Measurements from ENCODE around the gene ATPAF2. TPM values are rescaled to one million over a fixed set of nuclear protein-coding genes. Genes with fewer than 3 reads are reported as not detected.

Gene ATPAF2
- total and polyA plus RNA-seq, 9 donors = 5.5 to 34.5 (median 15.5) TPM

DNA sequence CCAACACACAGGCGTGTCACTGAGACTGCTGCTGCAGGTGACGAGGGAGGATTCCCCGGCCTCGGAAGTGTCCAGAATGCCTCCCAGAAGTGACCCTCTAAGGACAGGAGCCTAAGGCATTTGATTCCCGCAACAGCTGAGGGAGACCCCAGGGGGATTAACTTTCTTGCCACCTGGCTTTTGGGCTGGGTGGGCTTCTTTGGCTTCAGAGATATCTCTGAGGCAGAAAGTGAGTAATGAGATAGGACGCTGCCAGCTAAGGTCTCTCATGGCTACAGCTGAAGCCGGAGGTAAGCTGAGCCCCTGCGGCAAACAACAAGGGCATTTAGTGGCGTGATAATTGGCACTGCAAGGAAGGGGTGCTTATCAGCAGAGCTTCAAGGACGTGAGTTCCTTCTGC, 49.4 kb downstream of the ATPAF2 start:
- intact Hi-C loops (cut with DNase I) = no loop called here
- DNase-seq = no peak
- TF ChIP-seq, protein P1, sequence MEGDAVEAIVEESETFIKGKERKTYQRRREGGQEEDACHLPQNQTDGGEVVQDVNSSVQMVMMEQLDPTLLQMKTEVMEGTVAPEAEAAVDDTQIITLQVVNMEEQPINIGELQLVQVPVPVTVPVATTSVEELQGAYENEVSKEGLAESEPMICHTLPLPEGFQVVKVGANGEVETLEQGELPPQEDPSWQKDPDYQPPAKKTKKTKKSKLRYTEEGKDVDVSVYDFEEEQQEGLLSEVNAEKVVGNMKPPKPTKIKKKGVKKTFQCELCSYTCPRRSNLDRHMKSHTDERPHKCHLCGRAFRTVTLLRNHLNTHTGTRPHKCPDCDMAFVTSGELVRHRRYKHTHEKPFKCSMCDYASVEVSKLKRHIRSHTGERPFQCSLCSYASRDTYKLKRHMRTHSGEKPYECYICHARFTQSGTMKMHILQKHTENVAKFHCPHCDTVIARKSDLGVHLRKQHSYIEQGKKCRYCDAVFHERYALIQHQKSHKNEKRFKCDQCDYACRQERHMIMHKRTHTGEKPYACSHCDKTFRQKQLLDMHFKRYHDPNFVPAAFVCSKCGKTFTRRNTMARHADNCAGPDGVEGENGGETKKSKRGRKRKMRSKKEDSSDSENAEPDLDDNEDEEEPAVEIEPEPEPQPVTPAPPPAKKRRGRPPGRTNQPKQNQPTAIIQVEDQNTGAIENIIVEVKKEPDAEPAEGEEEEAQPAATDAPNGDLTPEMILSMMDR (IDR thresholded peaks at IDR 0.05) = no peak
- TF ChIP-seq POLR2A (IDR thresholded peaks at IDR 0.05) (no peak), EP300 (IDR thresholded peaks at IDR 0.05) (no peak)

DNA sequence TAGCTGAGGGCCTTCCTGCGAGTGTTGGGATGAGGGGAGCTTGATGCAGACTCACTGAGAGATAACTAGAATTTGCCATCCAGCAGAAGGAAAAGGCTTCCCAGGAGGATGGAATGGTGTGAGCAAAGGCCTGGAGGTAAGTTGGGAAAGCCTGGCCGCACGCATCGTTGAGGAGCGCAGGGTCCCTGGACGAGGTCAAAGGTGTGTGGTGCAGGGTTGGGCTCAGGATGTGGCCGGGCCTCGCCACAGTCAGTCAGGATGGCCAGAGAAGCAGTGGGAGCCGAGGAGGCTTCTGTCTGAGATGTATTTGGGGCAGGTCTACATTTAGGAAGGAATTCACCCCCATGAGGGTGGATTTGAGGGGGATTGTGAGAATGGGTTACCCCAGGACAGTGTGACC, 49.9 kb downstream of the ATPAF2 start:
- Histone ChIP-seq H3K27me3 (no peaks in the 10 kb centered on the region), H3K9me3 (no peaks in the 10 kb centered on the region), H3K27ac (no peak overlapping the region), H3K36me3 (no peaks in the 10 kb centered on the region), H3K4me1 (ENCODE audit: insufficient read depth) (no peaks in the 10 kb centered on the region), H3K4me3 (no peak overlapping the region)
- no peak for DNase-seq
- intact Hi-C loops (cut with DNase I) = no loop called here
- TF ChIP-seq POLR2A (IDR thresholded peaks at IDR 0.05) (no peak), EP300 (IDR thresholded peaks at IDR 0.05) (no peak)
- TF ChIP-seq, protein P1 (IDR thresholded peaks at IDR 0.05) = no peak
- WGBS, 3 donors = 92 to 95% (median 92%) methylated on average over 9 of the region's 9 CpGs

More for the DNA sequence above, 49.4 kb downstream of the ATPAF2 start:
- Histone ChIP-seq H3K9me3 (no peaks in the 10 kb centered on the region), H3K27me3 (no peaks in the 10 kb centered on the region), H3K27ac (no peak overlapping the region), H3K4me3 (no peak overlapping the region), H3K36me3 (no peaks in the 10 kb centered on the region), H3K4me1 (ENCODE audit: insufficient read depth) (peaks cover 3% of the 10 kb centered on the region)
- WGBS, 3 donors = 77 to 83% (median 78%) methylated on average over 10 of the region's 10 CpGs

DNA sequence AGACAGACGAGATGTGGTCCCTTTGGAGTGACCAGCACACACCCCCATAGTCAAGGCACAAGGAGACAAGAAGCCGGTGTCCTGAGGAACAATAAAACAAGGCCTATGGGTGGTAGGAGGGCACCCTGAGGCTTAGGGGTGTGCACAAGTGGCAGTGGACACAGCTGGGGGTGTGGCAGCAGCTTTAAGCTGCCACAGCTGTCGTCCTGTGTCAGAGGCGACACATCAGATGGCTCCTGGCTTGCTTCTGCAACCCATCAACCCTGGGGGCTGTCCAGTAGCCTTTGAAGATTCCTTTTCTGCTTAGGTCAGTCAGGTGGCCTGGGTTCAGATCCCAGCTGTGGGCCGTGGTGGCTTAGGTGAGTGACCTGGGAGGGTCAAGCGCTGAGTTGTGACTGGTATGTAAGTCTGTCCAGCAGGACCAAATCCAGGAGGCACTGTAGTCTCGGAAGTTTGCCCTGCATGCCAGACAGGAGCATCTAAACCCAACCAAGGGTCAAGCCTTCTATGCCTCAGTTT, 50.5 kb downstream of the ATPAF2 start:
- Histone ChIP-seq H3K4me1 (ENCODE audit: insufficient read depth) (no peaks in the 10 kb centered on the region), H3K27me3 (no peaks in the 10 kb centered on the region), H3K9me3 (no peaks in the 10 kb centered on the region), H3K27ac (no peak overlapping the region), H3K36me3 (no peaks in the 10 kb centered on the region), H3K4me3 (no peak overlapping the region)
- TF ChIP-seq, protein P1 (IDR thresholded peaks at IDR 0.05) = no peak
- TF ChIP-seq EP300 (IDR thresholded peaks at IDR 0.05) = no peak
- TF ChIP-seq POLR2A (IDR thresholded peaks at IDR 0.05) = no peak
- 88 to 91% (median 89%) methylated on average over 7 of the region's 7 CpGs for WGBS, 3 donors
- intact Hi-C loops (cut with DNase I) = no loop called here
- no peak for DNase-seq

DNA sequence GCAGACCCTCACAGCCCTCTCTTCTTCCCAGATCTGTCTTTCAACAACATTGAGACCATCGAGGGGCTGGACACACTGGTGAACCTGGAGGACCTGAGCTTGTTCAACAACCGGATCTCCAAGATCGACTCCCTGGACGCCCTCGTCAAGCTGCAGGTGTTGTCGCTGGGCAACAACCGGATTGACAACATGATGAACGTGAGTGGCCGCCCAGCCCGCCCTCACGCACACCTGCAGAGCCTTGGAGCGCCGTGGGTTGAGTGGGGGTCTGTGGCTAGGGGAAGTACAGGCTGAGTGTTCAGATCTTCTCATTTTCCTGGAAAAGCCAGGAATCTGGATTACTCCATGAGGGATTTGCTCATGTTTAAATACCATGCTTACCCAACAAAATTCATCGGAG, 51.1 kb downstream of the ATPAF2 start:
- intact Hi-C loops (cut with DNase I) = no loop called here
- Histone ChIP-seq H3K27me3 (no peaks in the 10 kb centered on the region), H3K4me3 (no peak overlapping the region), H3K4me1 (ENCODE audit: insufficient read depth) (no peaks in the 10 kb centered on the region), H3K9me3 (no peaks in the 10 kb centered on the region), H3K36me3 (no peaks in the 10 kb centered on the region), H3K27ac (no peak overlapping the region)
- 77 to 85% (median 83%) methylated on average over 14 of the region's 14 CpGs for WGBS, 3 donors
- DNase-seq = no peak
- TF ChIP-seq POLR2A (IDR thresholded peaks at IDR 0.05) (no peak), EP300 (IDR thresholded peaks at IDR 0.05) (no peak)
- TF ChIP-seq, protein P1 (IDR thresholded peaks at IDR 0.05) = no peak
